H1 (cell line): ENCODE measurements around the gene WHAMM. TPM values are rescaled to one million over a fixed set of nuclear protein-coding genes. Genes with fewer than 3 reads are reported as not detected.

Experiments used
- CTCF ChIA-PET: fragments of 300-600 bp; sonication (Branson Sonifier 250); formaldehyde crosslinking; loops from one replicate; lab custom pipeline; 2021; ENCODE audit not compliant: partially characterized antibody; lab: Charles Lee
- POLR2A ChIA-PET: fragments of 300-600 bp; sonication (Branson Sonifier 250); formaldehyde crosslinking; loops from one replicate; lab custom pipeline; 2021; ENCODE audit warnings: inconsistent platforms; ENCODE audit not compliant: partially characterized antibody; lab: Charles Lee
- DNase-seq, 2 experiments: peaks; one replicate each; pipeline versions ENCODE4 v3.0.0 to v3.0.0-alpha.2; 2010 to 2022; ENCODE audit warnings: low spot score in 2 of 2, low read depth in 1 of 2, mixed read lengths in 1 of 2
- FAIRE-seq: peaks from 2 replicates; lab custom pipeline; 2011; peaks lifted over from hg19 to GRCh38; lab: Jason Lieb, UNC
- H2AFZ ChIP-seq: 2 replicates; pipeline ENCODE4 v1.8.1; 2012; ENCODE audit warnings: low read length, inconsistent platforms
- H2AK5ac ChIP-seq: 2 replicates; pipeline ENCODE4 v1.6.1; 2013; ENCODE audit warnings: low read depth, low read length
- H2BK120ac ChIP-seq: replicated peaks from 2 replicates; pipeline ENCODE3; 2013; ENCODE audit warnings: low read depth, low read length, inconsistent platforms
- H2BK12ac ChIP-seq: 2 replicates; pipeline ENCODE4 v1.6.1; 2013; ENCODE audit warnings: low read depth, low read length
- H2BK15ac ChIP-seq: 2 replicates; pipeline ENCODE4 v1.6.1; 2013; ENCODE audit warnings: low read length
- H2BK20ac ChIP-seq: 2 replicates; pipeline ENCODE4 v1.6.1; 2013; ENCODE audit warnings: low read length
- H2BK5ac ChIP-seq: 2 replicates; pipeline ENCODE4 v1.6.1; 2013; ENCODE audit warnings: low read depth, low read length
- H3K14ac ChIP-seq: 2 replicates; pipeline ENCODE4 v1.6.1; 2013; ENCODE audit warnings: inconsistent platforms; ENCODE audit not compliant: insufficient read length
- H3K18ac ChIP-seq: 2 replicates; pipeline ENCODE4 v1.6.1; 2013; ENCODE audit warnings: low read length; ENCODE audit errors: extremely low read depth
- H3K23ac ChIP-seq: 2 replicates; pipeline ENCODE4 v1.6.1; 2013; ENCODE audit warnings: inconsistent platforms; ENCODE audit not compliant: insufficient read length
- H3K23me2 ChIP-seq: 2 replicates; pipeline ENCODE4 v1.6.1; 2013; ENCODE audit warnings: low read depth, low read length
- H3K27ac ChIP-seq: 2 replicates; pipeline ENCODE4 v1.6.1; 2011; ENCODE audit warnings: low read depth, low read length, inconsistent platforms
- H3K27me3 ChIP-seq, 4 experiments: replicated peaks in 1 of 4; 1 replicate in 1 of 4; 2 replicates in 3 of 4; pipeline versions ENCODE4 v1.6.1 to v1.8.1; 2011 to 2013; ENCODE audit warnings: low read length in 3 of 4, mild to moderate bottlenecking in 3 of 4, inconsistent platforms in 2 of 4, mixed read lengths in 2 of 4, moderate library complexity in 1 of 4; ENCODE audit not compliant: control insufficient read depth in 3 of 4, insufficient read depth in 3 of 4; ENCODE audit errors: extremely low read depth in 1 of 4
- H3K36me3 ChIP-seq, 4 experiments: 2 replicates each; pipeline versions ENCODE4 v1.6.1 to v1.8.1; 2011 to 2013; ENCODE audit warnings: mild to moderate bottlenecking in 4 of 4, low read length in 3 of 4, moderate library complexity in 2 of 4, control low read depth in 1 of 4, inconsistent platforms in 1 of 4; ENCODE audit not compliant: insufficient read depth in 4 of 4, control insufficient read depth in 2 of 4
- H3K4ac ChIP-seq: replicated peaks from 2 replicates; pipeline ENCODE3; 2013; ENCODE audit warnings: low read length, low read depth, mixed read lengths, inconsistent platforms; ENCODE audit not compliant: insufficient read length
- H3K4me1 ChIP-seq, 4 experiments: replicated peaks in 1 of 4; 1 replicate in 1 of 4; 2 replicates in 3 of 4; pipeline versions ENCODE4 v1.6.1 to v1.8.1; 2011 to 2013; ENCODE audit warnings: low read length in 3 of 4, inconsistent platforms in 2 of 4, mixed read lengths in 1 of 4; ENCODE audit not compliant: insufficient read depth in 4 of 4, control insufficient read depth in 3 of 4
- H3K4me2 ChIP-seq, 2 experiments: 2 replicates each; pipeline versions ENCODE4 v1.6.1 to v1.8.1; 2011 to 2013; ENCODE audit warnings: low read depth in 2 of 2, low read length in 2 of 2, control low read depth in 1 of 2, inconsistent platforms in 1 of 2, mild to moderate bottlenecking in 1 of 2; ENCODE audit not compliant: insufficient read depth in 1 of 2
- H3K4me3 ChIP-seq, 4 experiments: fragments of 200-600, 300-600 bp in 1 of 4; sonication (generic), shearing (Covaris generic), sonication (Bioruptor Twin) in 1 of 4; 2 replicates each; pipeline versions ENCODE4 v1.5.1 to v1.8.1; 2011 to 2016; ENCODE audit warnings: low read length in 4 of 4, low read depth in 3 of 4, control low read depth in 2 of 4, inconsistent platforms in 2 of 4, mild to moderate bottlenecking in 2 of 4, mixed read lengths in 1 of 4, moderate library complexity in 1 of 4; ENCODE audit not compliant: insufficient read depth in 2 of 4; ENCODE audit errors: extremely low read depth in 1 of 4
- H3K56ac ChIP-seq: replicated peaks from 2 replicates; pipeline ENCODE3; 2013; ENCODE audit warnings: low read depth, mild to moderate bottlenecking, mixed read lengths, low read length, inconsistent platforms; ENCODE audit not compliant: insufficient read length
- H3K79me1 ChIP-seq: 2 replicates; pipeline ENCODE4 v1.6.1; 2013; ENCODE audit warnings: low read depth, low read length, control low read depth
- H3K79me2 ChIP-seq, 2 experiments: 2 replicates each; pipeline versions ENCODE4 v1.6.1 to v1.8.1; 2012 to 2013; ENCODE audit warnings: low read length in 2 of 2, mild to moderate bottlenecking in 2 of 2, inconsistent platforms in 1 of 2; ENCODE audit not compliant: insufficient read depth in 2 of 2, control insufficient read depth in 1 of 2
- H3K9ac ChIP-seq, 4 experiments: replicated peaks in 1 of 4; 1 replicate in 1 of 4; 2 replicates in 3 of 4; pipeline versions ENCODE4 v1.6.1 to v1.8.1; 2011 to 2013; ENCODE audit warnings: low read depth in 3 of 4, low read length in 3 of 4, control low read depth in 2 of 4, mild to moderate bottlenecking in 2 of 4, moderate library complexity in 2 of 4, inconsistent platforms in 1 of 4; ENCODE audit errors: extremely low read depth in 1 of 4
- H3K9me3 ChIP-seq, 2 experiments: 2 replicates each; pipeline versions ENCODE4 v1.6.1 to v1.8.1; 2012 to 2013; ENCODE audit warnings: mild to moderate bottlenecking in 2 of 2, moderate library complexity in 2 of 2, control low read depth in 1 of 2, inconsistent platforms in 1 of 2, low read depth in 1 of 2, low read length in 1 of 2, mixed read lengths in 1 of 2; ENCODE audit not compliant: insufficient read depth in 2 of 2
- H4K20me1 ChIP-seq, 2 experiments: replicated peaks in 1 of 2; 2 replicates each; pipeline versions ENCODE3 to v1.8.1; 2011 to 2013; ENCODE audit warnings: inconsistent platforms in 2 of 2, low read length in 2 of 2, mild to moderate bottlenecking in 1 of 2; ENCODE audit not compliant: insufficient read depth in 2 of 2, control insufficient read depth in 1 of 2
- H4K5ac ChIP-seq: 2 replicates; pipeline ENCODE4 v1.6.1; 2013; ENCODE audit warnings: low read length, low read depth, mixed read lengths, inconsistent platforms; ENCODE audit not compliant: insufficient read length
- H4K8ac ChIP-seq: 2 replicates; pipeline ENCODE4 v1.8.0; 2013; ENCODE audit warnings: mild to moderate bottlenecking, moderate library complexity, low read length, inconsistent platforms; ENCODE audit not compliant: insufficient read depth; ENCODE audit errors: extremely low read depth
- H4K91ac ChIP-seq: replicated peaks from 2 replicates; pipeline ENCODE3; 2013; ENCODE audit warnings: low read length, mixed read lengths, inconsistent platforms; ENCODE audit not compliant: insufficient read length
- EP300 ChIP-seq, 2 experiments: IDR thresholded peaks; 1 replicate in 1 of 2; 2 replicates in 1 of 2; pipeline ENCODE4 v1.6.1; 2011 to 2012; ENCODE audit warnings: low read depth in 2 of 2, low read length in 2 of 2, mild to moderate bottlenecking in 2 of 2, borderline replicate concordance in 1 of 2, inconsistent platforms in 1 of 2, moderate library complexity in 1 of 2
- KDM4A ChIP-seq: IDR thresholded peaks from one replicate; pipeline ENCODE4 v1.7.1; 2012; ENCODE audit warnings: low read depth, mild to moderate bottlenecking, moderate library complexity, low read length, inconsistent platforms; ENCODE audit not compliant: severe bottlenecking
- POLR2A ChIP-seq, 2 experiments: IDR thresholded peaks; 1 replicate in 1 of 2; 2 replicates in 1 of 2; pipeline ENCODE4 v1.6.1; 2011; ENCODE audit warnings: low read depth in 2 of 2, low read length in 2 of 2, mild to moderate bottlenecking in 2 of 2; ENCODE audit errors: control extremely low read depth in 1 of 2
- RFX5 ChIP-seq: IDR thresholded peaks from 2 replicates; pipeline ENCODE4 v1.6.1; 2011; ENCODE audit warnings: low read depth, low read length, improper control_type of control experiment, borderline replicate concordance
- WGBS, 2 experiments: shearing (Covaris generic) in 1 of 2; methylation state at CpG; one replicate each; pipeline versions ENCODE4 v1.1.6 to v1.1.7; 2013 to 2015; ENCODE audit warnings: low lambda C conversion rate in 2 of 2, mixed read lengths in 2 of 2, inconsistent platforms in 1 of 2, low coverage in 1 of 2, missing lambda C conversion rate in 1 of 2; ENCODE audit not compliant: insufficient replicate concordance in 2 of 2, insufficient coverage in 1 of 2, insufficient read length in 1 of 2; ENCODE audit errors: extremely low coverage in 1 of 2, missing lambda C conversion rate in 1 of 2; 5-methylcytosine and 5-hydroxymethylcytosine counted together
- polyA plus RNA-seq, 7 experiments: library from polyadenylated mRNA; depleted of rRNA in 3 of 7; stranded (reverse) in 5 of 7; unstranded in 2 of 7; fragments of >200 nt in 5 of 7; fragments of 200-250 nt in 2 of 7; gene quantifications; 1 replicate in 5 of 7; 2 replicates in 1 of 7; 4 replicates in 1 of 7; pipeline versions ENCODE4 v1.2.1 to v1.2.3, GENCODE V29; 2011 to 2013; ENCODE audit warnings: missing spikeins in 2 of 7, mixed read lengths in 2 of 7
- total RNA-seq: library from RNA; stranded (reverse); fragmentation: NEBNext Ultra II Directional; extraction: Animal tissue kit (Norgen Biotek cat#: 25700); gene quantifications from 2 replicates; pipeline ENCODE4 v1.2.1, GENCODE V29; 2021

WHAMM gene
- total and polyA plus RNA-seq, 2 of the 8 experiments (the other 6 are each of a cell fraction or from before 2014, with no cell fraction given) = 1.1 to 3.3 TPM

DNA sequence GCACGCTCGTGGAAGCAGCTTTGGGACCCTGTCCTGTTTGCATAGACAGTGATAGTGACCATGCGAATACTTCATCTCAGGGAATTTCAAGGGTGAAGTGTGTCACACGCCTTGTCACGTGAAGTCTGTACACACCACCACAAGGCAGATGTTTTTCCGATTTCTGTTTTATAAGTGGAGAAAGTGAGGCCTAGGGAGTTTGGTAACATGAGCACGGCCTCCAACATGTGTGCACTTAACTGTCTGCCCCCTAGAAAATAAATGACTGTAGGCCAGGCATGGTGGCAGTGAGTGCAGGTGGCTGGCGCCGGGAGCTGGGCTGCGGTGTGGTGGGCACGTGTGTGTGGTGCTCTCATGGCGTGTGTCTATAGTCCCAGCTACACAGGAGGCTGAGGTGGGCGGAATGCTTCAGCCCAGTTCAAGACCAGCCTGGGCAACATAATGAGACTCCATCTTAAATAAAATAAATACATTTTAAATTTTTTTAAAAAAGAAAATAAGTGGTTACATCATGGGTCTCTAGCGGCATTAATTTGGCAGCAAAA lies 42.0 kb downstream of the WHAMM start:
- Histone ChIP-seq H3K4me2 (no peak overlapping the region), H3K27me3 (no peaks in the 10 kb centered on the region), H3K9me3 (no peaks in the 10 kb centered on the region), H3K56ac (no peak overlapping the region), H3K23me2 (no peaks in the 10 kb centered on the region), H2AK5ac (no peak overlapping the region), H4K5ac (no peak overlapping the region), H4K20me1 (no peaks in the 10 kb centered on the region), H3K4me1 (peaks cover 0 to 7% (median 3%) of the 10 kb centered on the region in 4 experiments; a peak in 5 of 7 replicates), H3K4ac (no peak overlapping the region), H3K14ac (no peak overlapping the region), H3K36me3 (no peaks in the 10 kb centered on the region), H3K9ac (no peak overlapping the region), H3K23ac (no peak overlapping the region), H2AFZ (no peak overlapping the region), H2BK15ac (no peak overlapping the region), H3K4me3 (no peak overlapping the region), H3K79me1 (no peaks in the 10 kb centered on the region), H2BK5ac (no peak overlapping the region), H2BK20ac (no peak overlapping the region), H4K8ac (no peak overlapping the region), H2BK12ac (no peak overlapping the region), H3K79me2 (no peaks in the 10 kb centered on the region), H3K27ac (no peak overlapping the region), H3K18ac (no peak overlapping the region), H2BK120ac (no peak overlapping the region), H4K91ac (no peak overlapping the region)
- POLR2A ChIA-PET = interaction anchor here (0.8 to 1.2 kb wide), 2 partner anchors 311 to 315 kb away, joined by 3 read pairs; partner anchors contain the start of gene RPS17
- FAIRE-seq (no peak), DNase-seq (no peak)
- WGBS, 2 experiments = 82% methylated on average over 14 of the region's 14 CpGs; no CpG with 5 or more reads in 1 of the 2 experiments
- CTCF ChIA-PET = interaction anchor here (0.6 to 2.3 kb wide), 11 partner anchors 10 to 160 kb away, joined by 3 to 12 read pairs (median 4); partner anchors contain the start of gene C15orf40
- TF ChIP-seq POLR2A (IDR thresholded peaks at IDR 0.05; ENCODE audit: control extremely low read depth in 1 of 2, low read depth in 2 of 2, low read length in 2 of 2) (no peak), EP300 (IDR thresholded peaks at IDR 0.05; ENCODE audit: borderline replicate concordance in 1 of 2, low read depth in 2 of 2, low read length in 2 of 2) (no peak), RFX5 (no peak), KDM4A (no peak)
